Mammary microvascular endothelial cell (primary cell): ENCODE results near the gene PPP6R1. TPM values are rescaled to one million over a fixed set of nuclear protein-coding genes. Genes with fewer than 3 reads are reported as not detected.

Experiments used
- total RNA-seq: library from RNA; depleted of rRNA; stranded (reverse); fragments of >200 nt; gene quantifications from 2 replicates; pipeline ENCODE4 v1.2.3, GENCODE V29; 2015

The PPP6R1 gene, protein sequence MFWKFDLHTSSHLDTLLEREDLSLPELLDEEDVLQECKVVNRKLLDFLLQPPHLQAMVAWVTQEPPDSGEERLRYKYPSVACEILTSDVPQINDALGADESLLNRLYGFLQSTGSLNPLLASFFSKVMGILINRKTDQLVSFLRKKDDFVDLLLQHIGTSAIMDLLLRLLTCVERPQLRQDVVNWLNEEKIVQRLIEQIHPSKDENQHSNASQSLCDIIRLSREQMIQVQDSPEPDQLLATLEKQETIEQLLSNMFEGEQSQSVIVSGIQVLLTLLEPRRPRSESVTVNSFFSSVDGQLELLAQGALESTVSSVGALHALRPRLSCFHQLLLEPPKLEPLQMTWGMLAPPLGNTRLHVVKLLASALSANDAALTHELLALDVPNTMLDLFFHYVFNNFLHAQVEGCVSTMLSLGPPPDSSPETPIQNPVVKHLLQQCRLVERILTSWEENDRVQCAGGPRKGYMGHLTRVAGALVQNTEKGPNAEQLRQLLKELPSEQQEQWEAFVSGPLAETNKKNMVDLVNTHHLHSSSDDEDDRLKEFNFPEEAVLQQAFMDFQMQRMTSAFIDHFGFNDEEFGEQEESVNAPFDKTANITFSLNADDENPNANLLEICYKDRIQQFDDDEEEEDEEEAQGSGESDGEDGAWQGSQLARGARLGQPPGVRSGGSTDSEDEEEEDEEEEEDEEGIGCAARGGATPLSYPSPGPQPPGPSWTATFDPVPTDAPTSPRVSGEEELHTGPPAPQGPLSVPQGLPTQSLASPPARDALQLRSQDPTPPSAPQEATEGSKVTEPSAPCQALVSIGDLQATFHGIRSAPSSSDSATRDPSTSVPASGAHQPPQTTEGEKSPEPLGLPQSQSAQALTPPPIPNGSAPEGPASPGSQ
- total RNA-seq: 44.7 and 51.5 TPM in 2 replicates

DNA sequence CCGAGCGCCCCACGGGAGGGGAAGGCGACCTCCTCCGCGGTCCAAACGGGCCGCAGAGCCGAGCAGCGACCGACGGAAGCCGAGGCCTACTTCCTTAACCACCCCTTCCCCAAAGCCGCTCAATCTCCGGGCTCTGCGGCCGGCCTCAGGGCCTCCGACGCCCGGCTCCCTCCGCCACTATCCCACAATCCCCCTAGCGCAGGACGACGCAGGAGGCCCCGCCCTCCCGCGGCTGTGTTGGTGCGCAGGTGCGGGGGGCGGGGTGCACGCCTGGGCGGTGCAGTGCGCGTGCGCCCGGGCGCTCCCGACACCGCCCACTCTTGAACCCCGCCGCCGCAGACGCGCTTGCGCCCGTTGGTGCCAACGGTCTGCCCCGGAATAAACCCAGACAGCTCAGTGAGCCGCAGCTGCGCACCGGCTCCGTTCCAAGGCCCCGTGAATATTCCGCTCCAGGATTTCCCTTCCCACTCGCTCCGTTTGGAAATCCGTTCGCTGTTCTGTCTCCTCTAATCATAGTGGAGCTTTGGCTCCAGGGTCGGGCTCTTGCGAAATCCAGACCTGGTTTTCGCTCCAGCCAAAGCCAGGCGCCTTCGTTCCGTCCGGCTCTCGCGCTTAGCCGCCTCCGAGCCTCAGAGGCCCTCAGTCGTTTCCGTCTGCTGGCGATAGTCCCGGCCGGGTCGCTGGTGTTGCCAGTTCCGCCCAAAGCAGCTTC lies at the start of gene PPP6R1:
Gene PPP6R1, minus strand, starts transcription at position 190 of the 712 bp plus-strand sequence. CDS start 11,914 bp downstream, outside the sequence.

GRCh38 chr19:55283548-55284377 lies 24.9 kb upstream of the PPP6R1 start, which contains the start of gene BRSK1:
TSS of gene BRSK1 (plus strand) at chr19:55283997. CDS start at chr19:55284443, 446 bp downstream.

DNA sequence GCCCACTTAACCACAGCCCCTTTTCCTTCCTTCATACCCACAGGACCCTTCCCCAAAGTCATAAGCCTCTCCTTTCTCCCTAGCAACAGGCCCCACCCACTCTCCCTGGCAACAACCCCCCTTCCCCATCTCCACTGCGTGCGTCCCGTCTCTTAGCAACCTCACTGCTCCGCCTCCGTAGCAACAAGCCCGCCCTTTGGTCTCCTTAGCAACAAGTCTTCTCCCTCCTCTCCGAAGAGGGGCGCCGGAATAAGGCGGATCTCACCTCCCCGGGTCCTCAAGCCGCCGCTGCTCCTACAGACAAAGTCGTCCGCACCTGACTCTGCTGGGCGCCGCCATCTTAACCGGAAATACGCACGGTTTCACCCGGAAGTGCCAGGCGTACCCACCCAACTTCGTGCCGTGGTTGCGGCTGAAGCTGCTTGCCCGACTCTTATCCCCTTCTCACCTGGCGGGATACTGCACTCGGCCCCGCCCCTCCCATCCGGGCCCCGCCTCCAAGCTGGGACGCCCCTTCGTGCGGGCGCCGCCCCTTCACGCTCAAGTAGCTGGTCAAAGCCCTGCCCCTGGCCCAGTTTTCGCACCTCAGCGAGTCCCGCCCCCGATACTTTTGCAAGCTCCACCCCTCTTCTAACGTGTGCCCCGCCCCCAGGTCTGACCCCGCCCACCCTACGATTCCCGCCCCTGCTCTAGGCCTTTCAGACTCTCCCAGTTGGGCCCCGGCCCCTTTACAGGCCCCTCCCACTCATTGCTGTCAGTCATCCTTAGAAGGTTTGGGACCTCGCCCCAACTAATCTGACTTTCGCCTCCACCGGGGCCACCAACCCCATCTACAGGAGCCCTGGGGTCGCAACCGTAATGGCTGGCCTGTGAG lies 21.2 kb upstream of the PPP6R1 start, which contains the start of gene HSPBP1:
Gene HSPBP1, minus strand, starts transcription at position 341 of the 874 bp plus-strand sequence. CDS start 502 bp downstream, outside the sequence.

DNA sequence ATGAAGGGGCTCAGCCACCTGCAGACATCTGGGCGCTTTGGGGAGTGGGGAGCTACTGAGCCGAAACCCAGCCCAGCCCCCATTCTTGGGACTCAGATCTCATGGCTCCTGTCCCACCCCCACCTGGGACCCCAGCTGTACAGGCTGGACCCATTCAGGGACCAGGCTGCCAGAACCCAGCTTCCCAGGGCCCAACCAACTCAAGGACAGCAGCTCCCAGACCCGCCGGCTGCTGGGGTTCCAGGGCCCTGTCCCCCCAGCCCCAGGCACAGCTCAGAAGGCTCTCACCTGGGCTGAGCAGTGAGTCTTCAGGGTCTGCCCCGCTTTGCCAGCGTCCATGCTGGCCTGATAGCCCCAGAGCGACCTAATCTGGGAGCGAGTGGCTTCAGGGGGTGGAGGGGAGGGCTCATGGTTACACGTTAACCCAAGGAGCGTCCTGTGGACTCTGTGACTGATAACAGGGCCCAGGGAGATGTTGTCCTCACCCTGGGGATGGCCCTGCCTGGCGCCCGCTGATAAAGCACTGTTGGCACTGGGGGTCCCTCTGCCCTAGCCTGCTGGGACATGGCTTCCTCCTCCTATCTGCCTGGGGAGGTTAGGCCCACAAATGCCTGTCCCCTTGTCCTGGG lies 30.3 kb downstream of the PPP6R1 start, which contains the start of gene TMEM86B:
Gene TMEM86B, minus strand, starts transcription at position 361 of the 629 bp plus-strand sequence. Its CDS starts 22 bp downstream, at position 339.

DNA sequence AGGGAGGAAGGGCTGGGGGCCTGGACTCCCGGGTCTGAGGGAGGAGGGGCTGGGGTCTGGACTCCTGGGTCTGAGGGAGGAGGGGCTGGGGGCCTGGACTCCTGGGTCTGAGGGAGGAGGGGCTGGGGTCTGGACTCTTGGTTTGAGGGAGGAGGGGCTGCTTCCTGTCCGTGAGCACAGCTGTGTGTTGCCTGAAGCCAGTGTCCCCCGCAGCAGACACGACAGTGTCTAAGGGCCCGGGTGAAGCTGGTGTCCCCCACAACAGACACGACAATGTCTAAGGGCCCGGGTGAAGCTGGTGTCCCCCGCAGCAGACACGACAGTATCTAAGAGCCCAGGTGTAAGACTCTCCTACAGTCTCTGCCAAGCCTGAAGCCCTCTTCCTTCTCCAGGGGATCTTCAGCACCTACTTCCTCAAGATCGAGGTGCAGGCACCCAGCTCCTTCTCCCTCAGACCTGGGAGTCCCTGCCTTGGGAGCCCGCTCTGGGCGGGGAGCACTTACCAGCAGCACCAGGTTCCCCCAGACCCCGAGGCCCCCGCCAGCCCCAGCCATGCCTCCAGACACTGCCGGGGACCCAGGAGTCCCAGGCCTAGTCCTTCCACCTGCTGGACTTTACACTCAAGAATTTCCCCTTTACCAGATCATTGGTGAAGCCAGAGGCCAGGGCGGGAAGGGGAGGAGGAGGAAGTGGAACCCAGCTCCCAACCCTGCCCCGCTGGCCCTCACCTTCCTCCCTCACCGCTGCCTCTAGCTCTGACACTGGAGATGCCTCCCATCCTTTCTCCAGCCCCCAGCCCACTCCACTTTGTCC lies 49.7 kb downstream of the PPP6R1 start, which contains the start of gene PTPRH:
Gene PTPRH, minus strand, starts transcription at position 622 of the 813 bp plus-strand sequence. Its CDS starts 68 bp downstream, at position 554.

Other genes starting within 250 kb of the PPP6R1 start
- not detected in 2 replicates for gene GP6, start 220.8 kb downstream of the PPP6R1 start, total RNA-seq
- gene RDH13, start 195.9 kb downstream of the PPP6R1 start, total RNA-seq: 8.1 and 8.8 TPM in 2 replicates
- 12.6 and 14.7 TPM in 2 replicates for gene EPS8L1, start 183.1 kb downstream of the PPP6R1 start, total RNA-seq
- gene PPP1R12C, start 141.4 kb downstream of the PPP6R1 start, total RNA-seq: 58.8 and 64.1 TPM in 2 replicates
- 0.79 and 3.1 TPM in 2 replicates for gene TNNT1, start 109.8 kb downstream of the PPP6R1 start, total RNA-seq
- gene TNNI3, start 101.3 kb downstream of the PPP6R1 start, total RNA-seq: not detected in 2 replicates
- gene DNAAF3, start 92.4 kb downstream of the PPP6R1 start, total RNA-seq: 0.79 and 1.8 TPM in 2 replicates
- not detected in 2 replicates for gene SYT5, start 78.7 kb downstream of the PPP6R1 start, total RNA-seq
- 3.1 and 5.3 TPM in 2 replicates for gene PTPRH, start 49.5 kb downstream of the PPP6R1 start, total RNA-seq
- 0.27 and 1.7 TPM in 2 replicates for gene TMEM86B, start 30.3 kb downstream of the PPP6R1 start, total RNA-seq
- 44.3 and 63.8 TPM in 2 replicates for gene HSPBP1, start 21.1 kb upstream of the PPP6R1 start, total RNA-seq
- gene BRSK1, start 25.0 kb upstream of the PPP6R1 start, total RNA-seq: 0.25 and 0.27 TPM in 2 replicates
- gene TMEM150B, start 66.3 kb upstream of the PPP6R1 start, total RNA-seq: not detected in 2 replicates
- gene KMT5C, start 80.9 kb upstream of the PPP6R1 start, total RNA-seq: 6.3 and 6.6 TPM in 2 replicates
- gene COX6B2, start 95.7 kb upstream of the PPP6R1 start, total RNA-seq: not detected in 2 replicates
- not detected in 2 replicates for gene GARIN5B, start 104.2 kb upstream of the PPP6R1 start, total RNA-seq
- not detected in 2 replicates for gene IL11, start 111.4 kb upstream of the PPP6R1 start, total RNA-seq
- gene TMEM190, start 117.8 kb upstream of the PPP6R1 start, total RNA-seq: not detected in 2 replicates
- not detected in 2 replicates for gene TMEM238, start 125.3 kb upstream of the PPP6R1 start, total RNA-seq
- gene RPL28, start 126.9 kb upstream of the PPP6R1 start, total RNA-seq: 251 and 353 TPM in 2 replicates
- gene UBE2S, start 148.8 kb upstream of the PPP6R1 start, total RNA-seq: 153 and 158 TPM in 2 replicates
- not detected in 2 replicates for gene SHISA7, start 184.3 kb upstream of the PPP6R1 start, total RNA-seq
- gene ISOC2, start 202.6 kb upstream of the PPP6R1 start, total RNA-seq: 73.3 and 78.3 TPM in 2 replicates
- not detected in 2 replicates for gene C19orf85, start 205.7 kb upstream of the PPP6R1 start, total RNA-seq
- 3.9 and 8.3 TPM in 2 replicates for gene ZNF628, start 217.6 kb upstream of the PPP6R1 start, total RNA-seq
- 15.4 and 16.5 TPM in 2 replicates for gene NAT14, start 226.2 kb upstream of the PPP6R1 start, total RNA-seq
- gene SSC5D, start 229.4 kb upstream of the PPP6R1 start, total RNA-seq: 0.27 and 0.74 TPM in 2 replicates